Left kidney (tissue), 2 donors: ENCODE data around the gene RAD18. TPM values are rescaled to one million over a fixed set of nuclear protein-coding genes. Genes with fewer than 3 reads are reported as not detected.

Source experiments
- DNase-seq: peaks from one replicate; pipeline ENCODE4 v3.0.0-alpha.2; 2013
- polyA plus RNA-seq: library from polyadenylated mRNA; unstranded; fragments of 120-200 nt; gene quantifications from one replicate; pipeline ENCODE4 v1.2.1, GENCODE V29; 2013; ENCODE audit not compliant: insufficient read length

Gene RAD18
- polyA plus RNA-seq, 1 donor, result 15.7 TPM

- DNase-seq, result no peak
These were observed 22.6 kb upstream of the RAD18 start for GRCh38 chr3:8985876-8986275.

DNA sequence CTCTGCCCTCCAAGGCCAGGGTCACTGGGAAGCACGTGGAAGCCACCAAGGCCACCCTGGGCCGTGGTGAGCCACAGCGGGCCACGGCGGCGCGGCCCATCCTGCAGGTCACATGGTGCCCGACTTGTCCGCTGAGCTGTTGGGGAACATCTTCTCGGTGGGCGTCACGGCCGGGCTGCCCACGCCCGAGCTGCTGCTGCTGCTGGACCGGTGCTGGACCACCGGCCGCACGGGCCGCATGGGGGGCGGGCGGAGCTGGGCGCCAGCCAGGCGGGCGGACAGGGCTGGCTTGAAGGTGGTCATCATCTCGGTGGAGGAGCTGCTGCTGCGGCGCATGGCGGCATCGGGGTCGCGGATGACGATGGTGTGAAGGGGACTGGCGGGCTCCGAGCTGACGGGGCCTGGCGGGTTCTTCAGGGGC lies 22.1 kb upstream of the RAD18 start:
- DNase-seq, result no peak

DNA sequence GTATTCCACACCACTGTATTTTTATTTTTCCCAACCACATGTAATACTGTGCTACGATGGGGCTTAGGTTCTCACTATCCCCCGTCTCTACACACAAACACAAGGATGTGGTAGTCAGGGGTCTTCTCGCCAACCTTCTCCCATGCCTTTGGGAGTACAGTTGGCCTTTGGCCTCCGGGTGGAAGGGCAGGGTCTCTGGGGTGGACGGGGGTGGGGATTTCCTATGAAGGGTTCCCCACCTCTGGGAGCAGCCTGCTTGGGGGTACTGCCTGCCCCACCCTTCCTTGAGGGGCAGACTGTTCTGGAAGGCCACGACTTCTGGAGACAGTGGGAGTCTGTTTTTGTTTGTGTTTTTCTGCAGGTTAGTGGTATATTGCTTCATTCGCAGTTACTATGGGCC lies 21.3 kb upstream of the RAD18 start:
- no peak for DNase-seq

GRCh38 chr3:8984081-8984480 lies 20.8 kb upstream of the RAD18 start:
- no peak for DNase-seq

DNA sequence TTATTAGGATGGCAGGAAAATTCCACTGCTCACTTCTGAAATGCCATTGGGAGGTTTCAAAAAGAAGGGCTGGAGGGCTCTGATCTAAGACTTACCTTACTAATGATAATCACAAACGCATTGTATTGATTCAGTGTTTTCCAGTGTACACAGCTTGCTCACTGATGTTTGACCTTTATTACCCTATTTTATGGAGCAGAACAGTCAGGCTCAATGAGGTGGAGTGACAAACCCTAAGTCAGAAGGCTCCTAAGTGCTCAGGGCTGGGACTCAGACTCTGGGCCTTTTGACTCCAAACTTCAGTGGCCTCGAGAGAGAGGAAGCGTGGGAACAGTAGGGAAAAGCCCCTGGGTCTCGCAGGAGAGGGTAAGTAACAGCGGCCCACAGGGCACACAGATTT lies 20.3 kb upstream of the RAD18 start:
- DNase-seq, result no peak

DNA sequence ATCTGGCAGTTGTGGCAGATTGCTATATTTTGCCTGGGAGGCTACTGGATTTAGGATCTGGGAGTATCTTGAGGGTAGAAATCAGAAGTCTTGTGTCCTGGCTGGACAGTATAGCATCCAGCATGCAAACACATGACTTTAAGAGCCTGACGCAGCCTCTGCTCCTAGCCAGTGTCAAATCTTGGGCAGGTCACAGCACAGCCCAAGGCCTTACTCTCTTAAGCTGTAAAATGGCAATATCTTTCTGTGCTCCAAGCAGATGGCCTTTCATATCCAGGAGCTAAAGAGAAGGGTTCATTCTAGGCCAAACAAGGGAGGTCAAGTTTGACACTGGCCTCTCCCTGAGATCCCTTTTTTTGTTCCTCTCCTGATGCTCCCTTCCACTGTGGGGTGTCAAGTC lies 19.8 kb upstream of the RAD18 start:
- no peak for DNase-seq

GRCh38 chr3:8982509-8982908 lies 19.2 kb upstream of the RAD18 start:
- no peak for DNase-seq

DNA sequence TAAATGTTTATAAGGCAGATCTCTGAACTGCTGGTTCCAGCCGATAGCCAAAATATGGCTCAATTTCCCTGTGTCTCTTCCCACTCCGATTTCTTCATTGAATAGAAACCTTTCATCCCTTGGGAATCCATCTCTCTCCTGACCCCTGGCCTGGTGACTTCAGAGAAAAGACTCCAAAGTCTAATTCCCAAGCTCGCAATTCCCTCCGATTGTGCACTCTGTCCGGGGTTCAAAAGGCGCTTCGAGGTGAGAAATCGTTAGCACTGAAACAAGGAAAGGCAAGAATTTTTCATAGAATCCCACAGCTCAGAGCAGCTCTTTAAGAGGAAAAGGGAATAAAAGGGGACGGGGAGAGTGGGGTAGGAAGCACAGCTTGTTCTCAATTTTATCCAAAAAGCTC lies 18.4 kb upstream of the RAD18 start:
- DNase-seq, result no peak

DNA sequence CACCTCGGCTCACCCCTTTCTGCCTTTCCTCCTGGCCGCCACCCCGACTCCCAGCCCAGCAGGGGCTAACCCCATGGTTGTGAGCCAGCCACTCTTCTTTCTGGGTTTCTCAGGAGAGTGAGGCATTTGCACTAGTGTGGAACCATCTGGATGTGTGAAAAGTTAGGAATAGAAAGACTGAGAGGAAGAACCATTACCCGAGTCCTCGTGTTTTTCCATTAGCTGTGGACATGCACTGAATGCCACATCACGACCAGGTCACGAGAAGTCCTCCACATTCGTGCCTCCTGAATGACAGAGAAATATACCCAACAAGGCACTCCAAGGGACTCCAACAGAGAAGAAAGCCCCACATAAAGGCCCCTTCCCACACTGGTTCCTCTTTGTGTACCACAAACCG lies 18.0 kb upstream of the RAD18 start:
- no peak for DNase-seq

GRCh38 chr3:8980756-8981257 lies 17.5 kb upstream of the RAD18 start:
- no peak for DNase-seq

DNA sequence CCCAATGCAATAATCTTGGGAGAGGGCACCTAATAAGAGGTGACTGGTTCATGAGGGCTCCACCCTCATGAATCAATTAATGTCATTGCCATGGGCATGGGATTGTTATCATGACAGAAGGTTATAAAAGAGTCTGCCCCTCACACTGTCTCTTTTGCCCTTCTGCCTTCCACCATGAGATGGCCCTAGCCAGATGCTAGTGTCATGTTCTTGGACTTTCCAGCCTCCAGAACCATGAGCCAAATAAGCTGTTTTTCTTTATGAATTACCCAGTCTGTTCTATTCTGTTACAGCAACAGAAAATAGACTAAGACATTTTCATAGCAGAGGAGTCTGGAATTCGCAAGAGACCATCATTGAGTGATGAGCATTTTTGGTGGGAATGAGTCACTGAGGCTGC lies 16.0 kb upstream of the RAD18 start:
- DNase-seq, result no peak

GRCh38 chr3:8978551-8978950 lies 15.3 kb upstream of the RAD18 start:
- DNase-seq, result no peak

DNA sequence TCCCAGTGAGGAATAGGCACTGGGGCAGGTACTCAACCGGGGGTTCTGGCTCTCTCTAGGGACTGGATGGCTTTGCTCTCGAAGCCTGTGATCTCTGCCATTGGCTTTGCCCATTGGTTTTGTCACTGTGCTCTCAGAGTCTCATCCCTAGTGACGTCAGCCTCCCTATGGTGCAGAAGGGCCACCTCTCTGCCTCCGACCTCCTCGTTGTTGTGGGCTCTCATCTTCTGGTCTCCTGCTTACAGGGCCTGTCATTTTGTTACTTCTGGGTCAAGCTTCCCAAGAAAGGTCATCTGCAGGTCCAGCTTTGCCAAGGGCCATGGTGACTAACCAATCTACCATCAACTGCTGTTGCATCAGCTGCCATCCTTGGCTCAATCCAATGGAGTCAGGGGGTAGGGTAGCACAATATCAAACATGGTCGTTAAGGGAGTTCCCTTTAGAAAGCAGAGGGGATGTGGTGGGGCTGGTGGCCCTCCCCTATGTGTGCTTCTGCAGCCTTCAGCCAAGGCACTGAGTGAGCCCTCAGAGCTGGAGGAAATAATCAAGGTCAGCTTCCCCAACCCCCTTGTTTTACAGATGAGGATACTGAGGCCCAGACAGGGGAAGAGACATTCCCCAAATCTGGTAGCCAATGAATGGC lies 13.4 kb upstream of the RAD18 start:
- no peak for DNase-seq

DNA sequence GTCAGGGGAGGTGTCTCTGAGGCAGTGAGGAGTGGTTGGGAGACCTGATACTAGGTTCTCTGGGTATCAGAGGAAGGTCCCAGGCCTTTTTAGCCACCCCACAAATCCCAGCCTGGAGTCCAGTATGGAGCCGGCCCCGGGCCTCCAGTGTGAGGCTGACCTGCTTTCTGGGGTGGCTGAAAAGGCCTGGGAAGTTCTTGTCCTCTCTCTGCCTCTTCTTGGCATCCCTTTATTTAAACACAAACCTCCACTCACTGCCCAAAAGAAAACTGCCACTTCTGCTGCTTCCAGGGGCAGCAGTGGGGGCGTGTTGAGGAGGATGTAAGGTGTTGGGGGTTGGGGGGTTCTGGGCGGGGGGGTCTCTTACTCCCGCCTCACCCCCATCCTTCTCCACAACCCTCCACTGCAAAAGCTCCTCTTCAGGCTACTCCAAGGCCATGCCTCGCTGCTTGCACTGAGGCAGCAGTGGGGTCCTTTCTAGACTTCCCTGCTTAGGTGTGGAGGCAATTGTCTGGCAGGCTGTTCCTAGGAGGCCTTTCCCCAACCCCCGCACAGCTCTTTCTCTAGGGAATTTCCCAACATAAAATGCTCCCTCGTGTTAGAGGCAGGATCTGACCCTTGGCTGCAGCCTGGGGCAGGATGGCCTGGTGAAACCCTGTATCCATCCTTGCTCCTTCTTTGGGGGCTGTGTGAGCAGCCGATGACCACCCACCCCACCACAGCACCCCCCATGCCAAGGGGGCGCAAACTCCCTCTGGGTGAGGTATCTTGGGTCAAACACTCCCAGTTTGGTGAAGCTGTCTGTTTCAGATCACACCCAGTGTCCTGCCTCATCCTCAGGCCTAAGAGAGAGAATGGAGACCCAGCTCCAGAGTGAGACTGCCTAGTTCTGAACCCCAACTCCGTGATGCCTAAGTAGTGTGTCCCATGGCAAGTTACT lies 12.1 kb upstream of the RAD18 start:
- no peak for DNase-seq

- DNase-seq, result no peak
These were observed 11.2 kb upstream of the RAD18 start for GRCh38 chr3:8974458-8974857.

DNA sequence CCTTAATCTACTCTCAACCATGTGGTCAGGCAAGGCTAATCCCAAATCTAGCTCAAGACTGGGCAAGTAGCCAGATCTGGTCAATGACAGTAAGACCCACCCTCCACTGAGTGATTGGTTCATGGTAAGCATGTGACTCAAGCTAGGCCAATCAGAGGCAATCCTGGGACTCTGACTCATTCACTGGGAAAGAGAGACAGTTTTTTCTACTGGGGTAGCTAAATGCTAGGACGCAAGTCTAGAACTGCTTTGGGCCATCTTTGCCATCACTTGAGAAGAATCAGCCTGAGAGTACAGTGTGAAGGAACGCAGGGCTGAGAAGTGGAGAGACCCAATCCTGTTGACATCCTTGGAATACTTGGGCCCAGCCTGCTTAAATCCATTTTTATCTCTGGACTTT lies 9.4 kb upstream of the RAD18 start:
- DNase-seq, result no peak

DNA sequence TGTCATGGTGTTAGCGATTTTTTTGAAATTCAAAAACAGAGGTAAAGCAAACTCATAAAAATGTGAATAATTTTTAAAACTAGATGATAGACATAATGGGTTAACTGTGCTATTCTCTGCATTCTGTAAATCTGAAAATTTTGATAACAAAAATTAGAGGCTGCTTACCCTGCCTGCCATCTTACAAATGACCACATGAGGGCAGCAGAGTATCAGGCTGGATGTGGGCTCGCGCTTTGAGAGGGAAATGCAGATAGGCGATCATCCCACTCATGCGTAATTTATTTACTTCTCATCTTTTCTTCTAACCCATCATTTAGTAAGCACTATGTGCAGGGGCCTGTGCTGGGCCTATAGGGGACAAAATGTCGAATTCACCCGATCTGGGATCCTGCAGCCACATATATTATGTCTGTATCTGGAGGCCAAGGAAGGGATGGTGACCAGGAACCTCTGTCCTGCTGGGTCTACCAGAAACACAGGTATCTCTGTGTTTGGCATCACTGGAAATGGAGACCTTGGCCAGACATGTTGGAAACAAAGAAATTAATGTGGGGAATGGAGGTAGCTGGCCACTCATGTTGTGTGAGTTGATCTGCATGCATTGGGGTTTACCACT lies 7.8 kb upstream of the RAD18 start:
- peak; percentile 56 for DNase-seq

GRCh38 chr3:8969241-8969640 lies 6.0 kb upstream of the RAD18 start:
- no peak for DNase-seq

GRCh38 chr3:8968375-8968882 lies 5.2 kb upstream of the RAD18 start:
- DNase-seq, result no peak

- DNase-seq, result no peak
These were observed 4.3 kb upstream of the RAD18 start for GRCh38 chr3:8967553-8967952.

GRCh38 chr3:8966820-8967348 lies 3.6 kb upstream of the RAD18 start:
- no peak for DNase-seq

DNA sequence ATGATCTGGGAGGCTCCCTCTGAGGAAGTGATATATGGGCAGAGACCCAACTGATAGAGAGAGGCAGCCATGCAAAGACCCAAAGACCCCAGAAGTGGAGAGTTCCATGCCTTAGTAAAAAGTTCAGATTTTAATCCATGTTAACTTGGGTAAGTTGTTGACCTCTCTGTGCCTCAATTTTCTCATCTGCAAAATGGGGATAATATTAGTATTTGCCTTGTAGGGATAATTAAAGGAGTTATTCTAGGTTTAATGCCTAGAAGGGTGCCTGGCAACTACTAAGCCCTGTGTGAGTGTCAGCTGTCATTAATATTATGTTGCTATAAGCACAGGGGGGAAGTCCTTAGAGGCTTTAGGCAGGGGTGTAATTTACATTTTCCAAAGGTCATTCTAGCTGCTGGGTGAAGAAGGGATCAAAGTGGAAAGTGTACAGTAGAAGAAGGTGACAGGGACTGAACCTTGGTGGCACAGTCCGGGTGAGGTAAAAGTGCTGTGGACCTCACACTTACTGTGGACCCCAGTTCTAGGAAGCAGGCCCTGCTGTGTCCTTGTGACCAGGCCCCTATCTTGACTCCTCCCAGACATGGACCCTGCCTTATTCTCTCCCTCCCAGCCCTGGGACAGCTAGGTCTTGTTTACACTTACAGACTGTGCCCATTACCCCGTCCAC lies 3.0 kb upstream of the RAD18 start:
- DNase-seq, result no peak
